NCI-H2029 treated with DMSO at 0.1 percent for 48 hours (cell line): ENCODE measurements around the gene SLC6A8.
"Not testable (repeated sequence)": the region's sequence is repeated elsewhere in the genome, so short reads cannot be mapped to it uniquely, and the experiment has no call there.

ENCODE experiments used
- DNase-seq: peaks from one replicate; lab custom pipeline; 2025; lab: John Stamatoyannopoulos, UW

Gene SLC6A8

DNA sequence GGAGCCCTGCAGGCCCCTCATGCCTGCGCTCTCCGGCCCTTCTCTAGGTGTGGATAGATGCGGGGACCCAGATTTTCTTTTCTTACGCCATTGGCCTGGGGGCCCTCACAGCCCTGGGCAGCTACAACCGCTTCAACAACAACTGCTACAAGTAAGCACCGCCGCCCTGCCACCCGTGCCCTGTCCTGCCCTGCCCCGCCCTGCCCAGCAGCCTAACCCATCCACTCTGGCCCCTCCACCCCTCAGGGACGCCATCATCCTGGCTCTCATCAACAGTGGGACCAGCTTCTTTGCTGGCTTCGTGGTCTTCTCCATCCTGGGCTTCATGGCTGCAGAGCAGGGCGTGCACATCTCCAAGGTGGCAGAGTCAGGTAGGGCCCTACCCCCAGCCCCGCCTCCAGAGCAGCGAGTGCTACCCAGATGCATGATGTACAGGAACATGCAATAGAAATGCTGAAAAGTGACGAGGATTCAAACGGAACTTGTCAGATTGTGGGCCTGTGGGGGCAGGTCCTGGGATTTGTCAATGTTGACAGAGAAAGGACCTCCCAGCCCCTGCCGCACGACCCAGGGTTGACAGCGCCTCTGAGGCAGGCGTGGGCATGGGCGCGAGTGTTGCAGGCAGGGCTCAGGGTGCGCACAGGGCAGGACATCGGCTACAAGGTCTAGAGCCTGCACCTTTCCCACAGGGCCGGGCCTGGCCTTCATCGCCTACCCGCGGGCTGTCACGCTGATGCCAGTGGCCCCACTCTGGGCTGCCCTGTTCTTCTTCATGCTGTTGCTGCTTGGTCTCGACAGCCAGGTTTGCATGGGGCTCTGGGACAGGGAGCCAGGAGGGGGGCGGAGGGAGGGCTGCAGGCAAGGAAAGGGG is 5.7 kb downstream of the SLC6A8 start:
- no peak for DNase-seq

DNA sequence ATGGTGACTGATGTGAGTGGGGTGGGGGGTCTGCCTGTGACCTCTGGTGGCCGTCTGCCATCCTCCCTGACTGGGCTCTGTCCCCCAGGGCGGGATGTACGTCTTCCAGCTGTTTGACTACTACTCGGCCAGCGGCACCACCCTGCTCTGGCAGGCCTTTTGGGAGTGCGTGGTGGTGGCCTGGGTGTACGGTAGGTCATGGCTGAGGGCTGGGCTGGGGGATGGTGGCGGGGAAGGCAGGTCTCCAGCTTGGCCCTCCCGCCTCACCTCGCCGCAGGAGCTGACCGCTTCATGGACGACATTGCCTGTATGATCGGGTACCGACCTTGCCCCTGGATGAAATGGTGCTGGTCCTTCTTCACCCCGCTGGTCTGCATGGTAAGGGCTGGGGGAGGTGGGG is 6.5 kb downstream of the SLC6A8 start:
- DNase-seq = not testable (repeated sequence)

DNA sequence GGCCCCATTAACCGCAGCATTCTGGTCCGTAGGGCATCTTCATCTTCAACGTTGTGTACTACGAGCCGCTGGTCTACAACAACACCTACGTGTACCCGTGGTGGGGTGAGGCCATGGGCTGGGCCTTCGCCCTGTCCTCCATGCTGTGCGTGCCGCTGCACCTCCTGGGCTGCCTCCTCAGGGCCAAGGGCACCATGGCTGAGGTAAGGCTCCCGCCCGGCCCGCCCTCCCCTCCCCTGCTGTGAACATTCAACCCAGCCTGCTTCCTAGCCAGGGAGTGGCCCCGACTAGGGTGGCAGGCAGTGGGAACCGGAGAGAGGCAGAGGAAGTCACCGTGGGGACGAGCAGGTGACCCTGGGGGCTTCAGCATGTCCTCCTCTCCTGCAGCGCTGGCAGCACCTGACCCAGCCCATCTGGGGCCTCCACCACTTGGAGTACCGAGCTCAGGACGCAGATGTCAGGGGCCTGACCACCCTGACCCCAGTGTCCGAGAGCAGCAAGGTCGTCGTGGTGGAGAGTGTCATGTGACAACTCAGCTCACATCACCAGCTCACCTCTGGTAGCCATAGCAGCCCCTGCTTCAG is 7.1 kb downstream of the SLC6A8 start:
- no peak for DNase-seq

DNA sequence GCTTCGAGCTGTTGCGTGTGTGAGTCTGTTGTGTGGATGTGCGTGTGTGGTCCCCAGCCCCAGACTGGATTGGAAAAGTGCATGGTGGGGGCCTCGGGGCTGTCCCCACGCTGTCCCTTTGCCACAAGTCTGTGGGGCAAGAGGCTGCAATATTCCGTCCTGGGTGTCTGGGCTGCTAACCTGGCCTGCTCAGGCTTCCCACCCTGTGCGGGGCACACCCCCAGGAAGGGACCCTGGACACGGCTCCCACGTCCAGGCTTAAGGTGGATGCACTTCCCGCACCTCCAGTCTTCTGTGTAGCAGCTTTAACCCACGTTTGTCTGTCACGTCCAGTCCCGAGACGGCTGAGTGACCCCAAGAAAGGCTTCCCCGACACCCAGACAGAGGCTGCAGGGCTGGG is 8.4 kb downstream of the SLC6A8 start:
- no peak for DNase-seq

DNA sequence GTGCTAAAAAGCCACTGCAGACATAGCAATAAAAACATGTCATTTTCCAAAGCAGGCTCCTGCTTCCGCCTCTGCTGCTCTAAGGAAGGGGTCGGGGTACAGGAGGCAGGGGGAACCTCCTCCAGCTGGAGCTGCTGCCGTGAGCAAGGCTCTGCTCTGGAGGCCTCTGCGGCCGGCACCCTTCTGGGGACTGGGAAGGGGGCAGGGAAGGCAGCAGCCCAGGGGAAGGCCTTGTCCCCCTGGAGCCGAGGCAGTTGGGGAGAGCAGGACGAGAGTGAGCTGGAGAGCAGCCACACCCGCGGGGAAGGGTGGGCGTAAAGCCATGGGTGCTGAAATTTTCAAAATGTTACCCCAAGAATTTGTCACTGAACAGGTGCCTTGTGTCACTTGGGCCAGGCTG is 8.8 kb downstream of the SLC6A8 start:
- DNase-seq = not testable (repeated sequence)

DNA sequence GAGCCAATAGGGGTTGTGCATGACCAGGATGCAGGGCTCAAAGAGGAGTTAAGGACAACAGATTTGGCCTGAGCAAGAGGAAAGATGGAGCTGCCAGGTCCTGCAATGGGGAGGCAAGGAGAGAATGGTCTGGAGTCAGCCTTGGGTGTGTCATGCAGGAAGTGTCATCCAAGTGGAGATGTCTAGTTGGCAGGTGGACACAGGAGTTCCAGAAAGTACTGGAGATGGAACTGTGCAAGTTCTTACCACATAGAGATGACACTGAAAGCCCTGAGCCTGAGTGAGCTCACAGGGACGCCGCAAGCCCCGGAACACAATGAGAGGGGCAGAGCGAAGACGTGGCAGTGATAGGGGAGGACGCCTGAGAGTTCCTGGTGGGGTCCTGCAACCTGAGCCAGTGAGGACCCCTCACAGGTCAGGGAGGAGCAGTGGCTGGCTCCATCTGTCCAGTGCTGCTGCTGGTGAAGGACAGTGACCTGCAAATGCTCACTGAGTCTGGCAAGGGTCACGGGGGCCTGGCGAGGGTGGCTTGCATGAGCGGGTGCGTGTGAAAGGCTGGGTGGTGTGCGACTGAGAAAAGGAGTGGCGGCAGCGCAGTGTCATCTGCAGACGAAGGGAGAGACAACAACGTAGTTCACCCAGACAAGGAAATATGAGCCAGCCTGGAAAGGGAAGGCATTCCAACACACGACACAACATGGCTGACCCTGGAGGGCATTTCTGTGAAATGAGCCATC is 9.4 kb downstream of the SLC6A8 start:
- DNase-seq = not testable (repeated sequence)

DNA sequence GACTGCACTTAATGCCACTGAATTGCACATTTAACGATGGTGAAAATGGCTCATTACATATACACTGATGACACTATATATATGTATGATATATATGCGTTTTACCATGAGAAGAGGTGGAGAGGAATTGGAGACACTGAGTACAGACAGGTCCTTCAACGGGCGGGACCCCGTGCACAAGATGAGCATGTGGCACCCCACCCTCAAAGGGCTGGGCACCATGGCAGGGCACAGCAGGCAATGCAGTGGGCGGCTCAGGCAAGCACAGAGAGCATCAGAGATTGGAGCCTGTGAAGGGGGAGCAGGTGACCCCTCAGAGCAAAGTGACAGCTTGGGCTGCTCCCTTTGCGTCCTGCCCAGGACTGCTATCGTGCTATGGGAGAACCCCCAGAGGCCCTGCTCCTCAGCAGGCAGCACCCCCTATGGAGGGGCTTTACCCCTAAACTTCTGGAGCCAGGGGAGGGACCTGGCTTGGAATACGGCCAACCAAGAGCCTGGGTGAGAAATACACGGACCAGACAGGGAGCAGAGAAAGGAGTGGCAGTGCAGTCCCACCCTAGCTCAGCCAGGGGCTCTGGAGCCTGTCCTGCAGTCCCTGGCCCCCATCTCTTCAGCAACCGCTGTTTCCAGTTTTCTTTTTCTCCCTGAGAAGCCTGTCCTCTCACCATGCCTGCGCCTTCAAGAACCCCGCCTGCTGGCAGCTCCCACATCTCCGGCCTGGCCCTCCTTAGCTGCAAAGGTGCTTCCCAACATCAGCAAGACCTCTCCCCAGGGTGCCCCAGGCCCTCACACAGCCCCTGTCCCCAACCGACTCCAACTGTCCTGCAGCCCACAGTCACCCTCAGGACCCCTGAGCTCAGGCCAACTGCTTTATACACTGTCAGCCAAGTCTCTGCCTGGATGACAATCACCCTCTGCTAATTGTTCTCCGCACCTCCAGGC is 10.5 kb downstream of the SLC6A8 start:
- no peak for DNase-seq

DNA sequence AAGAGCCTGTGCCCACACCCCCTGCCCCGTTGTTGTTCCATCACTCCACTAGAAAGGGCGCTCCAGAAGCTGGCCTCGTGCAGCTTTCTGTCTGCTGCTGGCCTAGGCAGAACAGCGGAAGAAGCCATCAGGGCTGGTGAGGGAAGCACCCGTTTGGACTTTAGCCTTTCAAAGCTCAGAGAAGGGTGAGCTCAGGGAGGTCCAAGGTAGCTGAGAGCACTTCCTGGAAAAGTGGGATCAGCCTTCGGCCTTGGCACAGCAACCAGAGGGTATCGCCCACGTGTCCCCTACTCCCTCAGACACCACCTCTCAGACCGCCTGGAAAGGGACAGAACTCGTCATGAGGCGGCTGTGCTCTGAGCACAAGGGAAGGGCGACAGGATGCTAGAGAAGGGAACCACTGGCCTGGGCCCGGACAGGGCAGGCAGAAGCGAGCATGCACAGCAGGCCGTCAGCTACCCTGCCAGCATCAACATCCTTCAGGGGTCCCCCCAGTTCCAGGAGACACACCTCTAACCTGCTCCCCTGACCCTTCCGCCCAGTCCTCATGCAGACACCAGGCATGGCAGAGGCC is 11.6 kb downstream of the SLC6A8 start:
- not testable (repeated sequence) for DNase-seq

DNA sequence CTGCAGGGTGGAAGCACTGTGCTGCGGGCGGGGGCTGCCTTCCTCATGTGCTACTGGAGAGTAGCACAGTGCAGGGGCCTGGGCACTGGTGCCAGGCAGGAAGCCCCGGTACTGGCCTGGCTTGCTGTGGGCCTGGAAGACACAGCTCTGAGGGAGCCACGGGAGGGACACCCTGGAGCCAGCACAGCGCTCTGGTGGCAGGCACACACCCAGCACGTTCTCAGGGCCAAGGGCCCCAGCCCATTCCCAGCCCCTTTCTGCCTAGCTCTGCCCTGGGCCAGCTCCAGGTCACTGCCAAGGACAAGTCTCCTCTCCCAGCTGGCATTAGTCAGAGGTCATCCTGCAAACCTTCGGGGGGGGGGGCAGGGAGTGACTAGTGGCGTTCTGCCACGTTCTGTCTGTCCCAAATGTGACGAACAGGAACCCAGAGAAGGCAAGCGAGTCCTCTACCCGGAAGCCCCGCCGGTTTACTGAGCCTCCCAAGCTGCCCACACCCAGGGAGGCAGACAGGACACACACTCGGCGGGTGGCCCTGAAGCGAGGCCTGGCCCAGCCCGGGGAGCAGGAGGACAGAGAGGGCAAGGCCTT is 12.2 kb downstream of the SLC6A8 start:
- not testable (repeated sequence) for DNase-seq

DNA sequence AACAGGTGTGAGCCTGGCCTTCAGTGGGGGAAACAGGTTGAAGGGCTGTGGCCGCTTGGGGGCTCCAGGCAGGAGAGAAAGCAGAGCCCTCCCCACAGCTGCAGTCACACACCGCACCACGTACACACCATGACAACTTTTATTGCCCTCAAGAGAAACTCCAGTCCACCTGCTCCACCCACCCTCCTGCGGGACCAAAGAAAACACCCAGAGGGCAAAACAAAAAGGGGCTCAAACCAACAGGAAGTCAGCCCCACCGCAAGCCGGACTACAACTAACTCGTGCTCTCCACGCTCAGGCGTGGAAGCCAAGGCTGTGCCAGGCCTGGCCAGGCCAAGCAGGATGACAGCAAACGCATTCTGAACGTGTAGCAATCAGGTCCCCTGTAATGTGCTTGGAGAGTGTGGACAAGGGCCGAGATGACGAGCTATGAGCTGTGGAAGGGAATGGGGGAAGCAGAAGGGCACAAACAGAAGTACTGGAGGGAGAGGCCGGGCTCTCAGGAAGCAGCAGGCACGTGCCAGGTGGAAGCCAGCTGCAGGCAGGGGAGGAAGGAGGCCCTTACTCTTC is 12.7 kb downstream of the SLC6A8 start:
- no peak for DNase-seq

DNA sequence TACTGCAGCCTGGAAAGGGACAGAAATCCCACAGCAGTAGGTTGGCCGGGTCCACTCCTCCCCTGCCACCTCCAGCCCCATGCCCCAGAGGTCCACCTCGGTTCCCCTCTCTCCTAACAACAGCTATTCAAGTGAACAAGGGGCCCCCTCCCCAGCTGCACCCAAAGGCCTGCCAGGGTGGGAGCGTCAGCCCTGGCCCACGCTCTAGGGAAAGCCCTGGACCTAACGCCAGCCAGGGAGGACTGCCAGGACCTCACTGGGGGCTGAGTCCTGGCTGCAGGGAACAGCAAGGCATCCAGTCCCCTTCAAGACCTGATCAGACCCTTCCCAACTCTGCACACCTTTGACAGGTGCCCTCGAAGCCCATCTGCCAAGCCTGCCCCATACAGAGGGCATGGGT is 13.2 kb downstream of the SLC6A8 start:
- no peak for DNase-seq

DNA sequence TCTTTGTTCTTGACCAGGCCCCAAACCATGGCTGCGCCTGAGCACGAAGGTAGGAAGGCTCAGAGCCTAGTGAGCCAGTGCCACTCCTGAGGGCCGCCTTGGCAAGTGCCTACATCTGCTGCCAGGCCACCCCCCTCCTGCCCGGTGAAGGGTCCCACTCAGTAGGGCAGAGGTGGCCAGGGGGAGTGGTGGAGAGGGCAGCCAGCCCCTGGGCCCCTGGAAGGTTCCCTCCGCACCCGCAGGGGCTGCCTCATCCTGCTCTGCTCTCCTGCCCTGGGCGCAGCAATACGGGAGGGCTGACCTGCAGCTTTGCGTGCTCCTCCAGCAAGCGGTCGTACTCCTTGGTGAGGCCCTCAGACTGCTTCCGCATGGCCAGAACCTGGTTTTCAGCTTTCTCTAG is 14.0 kb downstream of the SLC6A8 start:
- no peak for DNase-seq

DNA sequence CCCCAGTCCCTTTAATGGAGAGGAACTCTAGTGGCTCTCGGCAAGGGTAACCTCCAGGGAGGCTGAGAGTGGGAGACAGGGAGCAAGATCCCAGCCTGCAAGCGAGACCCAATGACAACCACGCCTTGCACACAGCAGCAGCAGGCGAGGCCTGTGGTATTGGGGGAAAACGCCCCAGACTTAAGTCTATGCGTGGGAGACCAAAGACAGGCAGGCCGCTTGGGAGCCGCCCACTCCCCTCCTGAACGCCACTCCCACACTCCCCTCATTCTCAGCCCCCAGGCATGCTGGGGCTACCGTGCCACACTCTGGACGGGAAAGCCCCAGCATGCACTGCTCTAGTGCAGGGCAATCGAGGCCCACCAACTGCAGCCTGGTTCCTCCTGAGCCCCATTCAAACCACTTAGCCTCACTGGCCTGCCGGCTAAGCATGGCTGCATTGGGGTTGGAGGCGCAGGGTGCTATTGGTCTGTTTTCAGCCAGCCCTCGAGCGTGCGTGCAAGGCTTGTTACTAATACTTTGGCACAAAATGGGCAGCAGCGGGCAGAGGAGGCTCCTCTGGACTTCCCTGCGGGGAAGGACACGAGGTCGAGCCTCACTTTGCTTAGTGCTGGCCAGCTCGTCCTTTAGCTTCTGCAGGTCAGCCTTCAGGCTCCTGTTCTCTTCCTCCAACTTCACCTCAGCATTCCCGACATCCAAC is 14.8 kb downstream of the SLC6A8 start:
- no peak for DNase-seq

DNA sequence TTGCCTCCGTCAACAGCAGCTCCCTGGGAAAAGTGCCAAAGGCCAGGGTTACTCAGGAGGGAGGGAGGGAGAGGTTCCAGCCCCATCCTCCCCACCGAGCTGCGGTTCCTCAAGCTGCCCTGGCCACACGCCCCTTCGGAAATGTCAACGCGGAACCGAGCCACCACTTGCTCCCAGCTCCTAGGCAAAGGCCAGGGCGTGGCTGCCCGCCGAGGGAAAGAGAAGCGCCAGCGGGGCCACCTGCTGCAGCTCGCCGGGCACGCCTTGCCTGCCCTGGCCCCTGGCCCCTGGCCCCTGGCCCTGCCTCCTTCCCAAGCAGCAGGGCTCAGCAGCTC is 15.3 kb downstream of the SLC6A8 start:
- DNase-seq = no peak

DNA sequence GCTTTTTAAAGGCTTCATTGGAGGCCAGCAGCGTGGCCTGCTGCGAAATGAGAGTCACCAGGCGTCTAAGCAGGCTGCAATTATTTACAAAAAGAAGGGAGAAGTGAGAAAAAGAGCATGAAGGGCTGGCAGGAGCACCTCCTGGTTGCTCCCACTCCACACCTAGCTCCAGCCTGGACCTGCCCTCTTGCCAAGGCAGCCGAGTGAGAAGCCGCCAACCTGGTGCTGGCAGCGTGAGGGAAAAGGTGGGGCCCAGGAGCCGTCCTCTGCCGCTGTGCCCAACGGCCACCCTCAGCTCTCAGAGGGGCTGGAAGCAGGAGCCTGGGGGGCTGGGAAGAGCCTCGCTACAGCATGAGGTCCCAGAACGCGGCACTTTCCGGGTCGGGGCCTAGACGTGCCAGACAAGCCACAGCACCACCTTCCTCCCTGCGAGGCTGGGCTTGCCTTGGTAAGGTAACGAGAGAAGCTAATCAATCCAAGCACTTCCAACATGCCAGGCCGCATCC is 16.3 kb downstream of the SLC6A8 start:
- DNase-seq = no peak

DNA sequence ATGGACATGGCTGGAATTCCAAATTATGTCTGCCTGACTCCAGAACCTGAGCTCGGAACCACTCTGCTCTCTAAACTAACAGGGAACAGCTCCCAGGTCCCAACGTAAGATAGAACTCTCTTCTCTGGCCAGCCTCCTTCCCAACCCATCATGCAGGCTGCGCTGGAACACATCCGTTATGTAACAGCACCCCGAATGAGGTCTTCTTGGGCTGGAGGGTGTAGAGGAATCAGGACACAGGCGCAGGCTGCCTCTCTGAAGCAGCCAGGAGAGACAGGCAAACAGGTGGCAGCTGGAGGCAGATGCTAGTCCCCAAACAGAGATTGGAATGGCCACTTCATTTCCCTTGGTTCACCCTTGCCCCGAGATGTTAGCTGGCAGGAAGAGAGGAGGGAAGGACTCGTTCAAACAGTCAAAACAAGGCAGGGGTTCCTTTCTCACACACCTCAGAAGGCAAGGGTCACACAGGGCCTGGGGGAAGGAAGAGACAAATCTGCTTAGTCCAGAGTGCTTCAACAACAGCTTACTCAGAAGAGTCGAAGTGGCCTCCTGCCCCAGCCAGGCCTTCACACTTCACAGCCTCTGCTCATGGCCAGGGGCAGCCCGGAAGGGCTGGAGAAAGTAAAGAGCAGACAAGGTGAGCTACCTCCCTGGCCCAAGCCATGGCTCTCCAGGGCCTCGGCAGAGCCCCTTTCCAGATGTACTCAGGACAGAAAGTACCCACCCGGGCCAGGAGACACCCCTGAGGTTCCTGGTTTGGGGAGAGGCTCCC is 17.1 kb downstream of the SLC6A8 start:
- not testable (repeated sequence) for DNase-seq

DNA sequence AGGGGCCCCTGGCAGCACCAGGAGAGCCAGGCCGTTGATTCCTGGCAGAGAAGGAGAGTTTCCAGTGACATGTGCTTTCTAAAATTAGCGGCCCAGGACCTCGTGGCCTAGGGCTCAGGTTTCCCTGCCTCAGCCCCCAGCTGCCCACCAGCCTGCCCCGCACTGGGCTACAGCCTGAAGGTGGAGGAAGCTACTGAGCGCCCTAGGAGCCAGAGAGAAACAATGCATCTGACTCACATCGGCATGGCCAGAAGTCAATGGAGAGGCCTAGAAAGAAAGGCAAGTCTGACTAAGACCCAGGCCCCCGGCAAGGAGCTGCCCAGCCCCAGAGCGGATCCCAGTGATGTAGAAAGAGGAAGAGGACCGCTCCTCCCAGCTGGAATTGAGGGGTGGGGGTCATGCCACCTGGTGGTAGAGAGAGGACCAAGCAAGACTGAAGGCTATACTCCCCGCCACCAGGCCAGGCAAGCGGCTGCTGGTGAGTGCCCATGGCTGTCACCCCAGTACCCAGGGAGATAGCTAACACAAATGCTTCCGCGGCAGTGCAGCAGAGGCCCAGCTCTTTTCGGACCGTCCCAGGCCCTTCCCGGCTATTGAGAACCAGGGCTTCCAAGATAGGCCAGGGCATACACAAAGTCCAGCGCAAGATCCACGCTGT is 17.8 kb downstream of the SLC6A8 start:
- DNase-seq = not testable (repeated sequence)

DNA sequence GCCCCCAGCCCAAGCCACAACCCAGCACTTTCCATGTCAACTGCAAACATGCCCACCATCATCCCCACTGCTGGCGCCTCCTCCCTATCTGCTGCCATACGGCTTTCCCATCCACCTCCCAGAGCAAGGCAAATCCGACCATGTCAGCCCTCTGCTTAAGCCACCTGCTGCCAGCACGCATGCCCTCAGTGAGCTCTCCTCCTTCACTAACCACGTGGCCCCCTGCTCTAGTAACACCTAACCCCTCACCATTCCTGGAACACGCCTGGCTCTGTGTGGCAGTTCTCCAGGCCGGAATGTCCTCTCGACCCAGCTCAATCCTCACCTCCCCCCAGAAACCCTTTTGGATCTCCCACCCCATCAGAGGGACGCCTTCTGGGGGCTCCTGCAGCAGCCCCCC is 19.1 kb downstream of the SLC6A8 start:
- DNase-seq = no peak

DNA sequence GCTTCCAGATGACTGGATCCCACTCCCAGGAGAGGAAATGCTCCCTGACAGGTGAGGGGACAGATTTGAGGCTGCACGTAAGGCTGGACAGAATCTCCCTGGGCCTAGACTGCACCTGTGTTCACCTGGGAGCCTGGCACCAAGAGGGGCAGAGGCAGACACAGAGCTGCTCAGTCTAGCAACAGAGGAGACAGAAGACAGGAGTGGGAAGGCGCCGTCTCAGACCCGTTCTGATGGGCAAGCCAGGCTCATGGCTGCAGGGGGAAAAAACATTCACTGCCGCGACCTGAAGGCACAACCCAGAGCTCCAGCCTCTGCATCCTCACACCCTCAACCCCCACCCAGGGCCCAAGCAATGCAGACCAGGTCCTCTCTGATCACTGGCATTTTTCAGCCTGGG is 19.7 kb downstream of the SLC6A8 start:
- no peak for DNase-seq
